Measurements from ENCODE around the gene SERPINI2.

Gene SERPINI2

GRCh38 chr3:167489571-167489970, 15.7 kb upstream of the SERPINI2 start:
- TF ChIP-seq TOX (CRISPR knock-in tag; IDR thresholded peaks at IDR 0.05; ENCODE audit: borderline replicate concordance) = no peak
- TF ChIP-seq CSDC2 (CRISPR knock-in tag; IDR thresholded peaks at IDR 0.05) = no peak
- TF ChIP-seq PATZ1 (CRISPR knock-in tag; IDR thresholded peaks at IDR 0.05; ENCODE audit: borderline replicate concordance) = no peak
- no peak for TF ChIP-seq TSHZ2 (CRISPR knock-in tag; IDR thresholded peaks at IDR 0.05)
- no peak for TF ChIP-seq CREB5 (CRISPR knock-in tag; IDR thresholded peaks at IDR 0.05; ENCODE audit: low read depth)
- no peak for TF ChIP-seq ZNF8 (CRISPR knock-in tag; IDR thresholded peaks at IDR 0.05)
- no peak for TF ChIP-seq ZFP3 (CRISPR knock-in tag; IDR thresholded peaks at IDR 0.05)
- TF ChIP-seq ZNF565 (CRISPR knock-in tag; conservative IDR thresholded peaks at IDR 0.05; ENCODE audit: low read depth) = no peak
- TF ChIP-seq CSRNP3 (CRISPR knock-in tag; IDR thresholded peaks at IDR 0.05) = no peak
- no peak for TF ChIP-seq ESRRG (CRISPR knock-in tag; IDR thresholded peaks at IDR 0.05)
- no peak for TF ChIP-seq ZFP30 (CRISPR knock-in tag; IDR thresholded peaks at IDR 0.05)
- no peak for TF ChIP-seq GLIS3 (CRISPR knock-in tag; IDR thresholded peaks at IDR 0.05)
- no peak for TF ChIP-seq ARNTL (CRISPR knock-in tag; IDR thresholded peaks at IDR 0.05; ENCODE audit: borderline replicate concordance, low read depth)
- no peak for TF ChIP-seq OSR1 (CRISPR knock-in tag; IDR thresholded peaks at IDR 0.05)
- TF ChIP-seq TCF4 (CRISPR knock-in tag; IDR thresholded peaks at IDR 0.05; ENCODE audit: borderline replicate concordance) = no peak
- no peak for ATAC-seq

- no peak for ATAC-seq
- no peak for TF ChIP-seq SNAI2 (CRISPR knock-in tag; IDR thresholded peaks at IDR 0.05)
- TF ChIP-seq ZFP3 (CRISPR knock-in tag; IDR thresholded peaks at IDR 0.05) = no peak
- no peak for TF ChIP-seq OSR1 (CRISPR knock-in tag; IDR thresholded peaks at IDR 0.05)
- TF ChIP-seq TOX (CRISPR knock-in tag; IDR thresholded peaks at IDR 0.05; ENCODE audit: borderline replicate concordance) = no peak
- no peak for TF ChIP-seq TSHZ2 (CRISPR knock-in tag; IDR thresholded peaks at IDR 0.05)
- TF ChIP-seq ZFP30 (CRISPR knock-in tag; IDR thresholded peaks at IDR 0.05) = no peak
- no peak for TF ChIP-seq CSRNP3 (CRISPR knock-in tag; IDR thresholded peaks at IDR 0.05)
- no peak for TF ChIP-seq ISL1 (CRISPR knock-in tag; IDR thresholded peaks at IDR 0.05)
These were observed 13.7 kb upstream of the SERPINI2 start for GRCh38 chr3:167487556-167487955.

GRCh38 chr3:167484551-167484950, 10.7 kb upstream of the SERPINI2 start:
- ATAC-seq = no peak
- TF ChIP-seq TSHZ2 (CRISPR knock-in tag; IDR thresholded peaks at IDR 0.05) (no peak), SNAI2 (CRISPR knock-in tag; IDR thresholded peaks at IDR 0.05) (no peak), POU6F1 (CRISPR knock-in tag; IDR thresholded peaks at IDR 0.05; ENCODE audit: borderline replicate concordance, low read depth) (no peak), PATZ1 (CRISPR knock-in tag; IDR thresholded peaks at IDR 0.05; ENCODE audit: borderline replicate concordance) (no peak)

All from SK-N-SH treated with all-trans-retinoic acid at 6 μM for 48 hours (cell line).